Mesothelial cell of epicardium (in vitro differentiated cells): ENCODE measurements around the gene ZNF629. TPM values are rescaled to one million over a fixed set of nuclear protein-coding genes. Genes with fewer than 3 reads are reported as not detected.
A peak's percentile ranks its signal among the peaks of the same experiment; 100 is the strongest.

Experiments
- DNase-seq, 2 experiments: peaks; one replicate each; pipeline ENCODE4 v3.0.0; 2021; ENCODE audit warnings: low spot score in 2 of 2; ENCODE audit not compliant: unreplicated experiment in 2 of 2
- H3K27ac Mint-ChIP-seq: 2 replicates; pipeline ENCODE4 v1.8.0; 2021; ENCODE audit warnings: mixed read lengths
- H3K27me3 Mint-ChIP-seq: 2 replicates; pipeline ENCODE4 v1.8.0; 2021; ENCODE audit warnings: low read depth, mixed read lengths
- H3K36me3 Mint-ChIP-seq: 2 replicates; pipeline ENCODE4 v1.8.0; 2021; ENCODE audit warnings: mixed read lengths
- H3K4me1 Mint-ChIP-seq: 2 replicates; pipeline ENCODE4 v1.8.0; 2021; ENCODE audit warnings: mixed read lengths
- H3K4me3 Mint-ChIP-seq: 2 replicates; pipeline ENCODE4 v1.8.0; 2021; ENCODE audit warnings: mild to moderate bottlenecking, moderate library complexity, mixed read lengths
- H3K9me3 Mint-ChIP-seq: 2 replicates; pipeline ENCODE4 v1.8.0; 2021; ENCODE audit warnings: mixed read lengths
- total RNA-seq: library from RNA; stranded (reverse); gene quantifications from 3 replicates; pipeline ENCODE4 v1.2.1, GENCODE V29; 2021
- TF ChIP-seq, protein P1 (sequence below): fragments of 200-600 bp; sonication (generic); IDR thresholded peaks from one replicate; pipeline ENCODE4 v1.5.0; 2021; ENCODE audit warnings: antibody characterized with exemption; ENCODE audit not compliant: unreplicated experiment

The ZNF629 gene
- total RNA-seq, 1 donor from 2014 or later: 40.8 TPM

DNA sequence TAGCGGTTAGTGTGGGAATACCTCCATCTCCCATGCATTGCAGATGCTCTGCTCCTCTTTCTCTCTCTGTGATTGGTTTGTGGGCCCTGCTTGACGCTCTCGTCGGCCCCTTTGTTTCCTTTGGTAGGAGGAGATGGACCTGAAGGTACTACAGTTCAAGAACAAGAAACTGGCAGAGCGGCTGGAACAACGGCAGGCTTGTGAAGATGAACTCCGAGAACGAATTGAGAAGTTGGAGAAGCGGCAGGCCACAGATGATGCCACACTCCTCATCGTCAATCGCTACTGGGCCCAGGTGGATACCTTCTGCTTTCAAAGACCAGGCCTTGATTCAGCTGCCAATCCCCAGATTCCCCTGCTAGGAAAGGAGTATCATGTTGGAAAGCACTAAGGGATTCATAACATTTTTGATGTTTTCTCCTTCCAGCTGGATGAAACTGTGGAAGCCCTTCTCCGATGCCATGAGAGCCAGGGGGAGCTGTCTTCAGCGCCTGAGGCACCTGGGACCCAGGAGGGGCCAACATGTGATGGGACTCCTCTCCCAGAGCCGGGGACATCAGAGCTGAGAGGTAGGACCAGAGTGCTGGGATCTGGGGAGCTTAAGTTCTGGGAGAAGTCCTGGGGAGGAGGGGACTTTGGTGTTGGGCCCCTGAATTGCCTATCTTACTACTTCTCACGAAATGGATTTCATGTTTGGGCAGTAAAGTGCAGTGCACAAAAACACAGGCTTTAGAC is 23.8 kb downstream of the ZNF629 start:
- Mint-ChIP-seq H3K27ac (peak overlapping the region; percentile 97), H3K4me3 (peak overlapping the region; percentile 91), H3K9me3 (no peaks in the 10 kb centered on the region), H3K4me1 (peaks cover 22% of the 10 kb centered on the region), H3K27me3 (no peaks in the 10 kb centered on the region), H3K36me3 (peaks cover 16% of the 10 kb centered on the region)
- no peak for DNase-seq
- TF ChIP-seq, protein P1, sequence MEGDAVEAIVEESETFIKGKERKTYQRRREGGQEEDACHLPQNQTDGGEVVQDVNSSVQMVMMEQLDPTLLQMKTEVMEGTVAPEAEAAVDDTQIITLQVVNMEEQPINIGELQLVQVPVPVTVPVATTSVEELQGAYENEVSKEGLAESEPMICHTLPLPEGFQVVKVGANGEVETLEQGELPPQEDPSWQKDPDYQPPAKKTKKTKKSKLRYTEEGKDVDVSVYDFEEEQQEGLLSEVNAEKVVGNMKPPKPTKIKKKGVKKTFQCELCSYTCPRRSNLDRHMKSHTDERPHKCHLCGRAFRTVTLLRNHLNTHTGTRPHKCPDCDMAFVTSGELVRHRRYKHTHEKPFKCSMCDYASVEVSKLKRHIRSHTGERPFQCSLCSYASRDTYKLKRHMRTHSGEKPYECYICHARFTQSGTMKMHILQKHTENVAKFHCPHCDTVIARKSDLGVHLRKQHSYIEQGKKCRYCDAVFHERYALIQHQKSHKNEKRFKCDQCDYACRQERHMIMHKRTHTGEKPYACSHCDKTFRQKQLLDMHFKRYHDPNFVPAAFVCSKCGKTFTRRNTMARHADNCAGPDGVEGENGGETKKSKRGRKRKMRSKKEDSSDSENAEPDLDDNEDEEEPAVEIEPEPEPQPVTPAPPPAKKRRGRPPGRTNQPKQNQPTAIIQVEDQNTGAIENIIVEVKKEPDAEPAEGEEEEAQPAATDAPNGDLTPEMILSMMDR: no peak

DNA sequence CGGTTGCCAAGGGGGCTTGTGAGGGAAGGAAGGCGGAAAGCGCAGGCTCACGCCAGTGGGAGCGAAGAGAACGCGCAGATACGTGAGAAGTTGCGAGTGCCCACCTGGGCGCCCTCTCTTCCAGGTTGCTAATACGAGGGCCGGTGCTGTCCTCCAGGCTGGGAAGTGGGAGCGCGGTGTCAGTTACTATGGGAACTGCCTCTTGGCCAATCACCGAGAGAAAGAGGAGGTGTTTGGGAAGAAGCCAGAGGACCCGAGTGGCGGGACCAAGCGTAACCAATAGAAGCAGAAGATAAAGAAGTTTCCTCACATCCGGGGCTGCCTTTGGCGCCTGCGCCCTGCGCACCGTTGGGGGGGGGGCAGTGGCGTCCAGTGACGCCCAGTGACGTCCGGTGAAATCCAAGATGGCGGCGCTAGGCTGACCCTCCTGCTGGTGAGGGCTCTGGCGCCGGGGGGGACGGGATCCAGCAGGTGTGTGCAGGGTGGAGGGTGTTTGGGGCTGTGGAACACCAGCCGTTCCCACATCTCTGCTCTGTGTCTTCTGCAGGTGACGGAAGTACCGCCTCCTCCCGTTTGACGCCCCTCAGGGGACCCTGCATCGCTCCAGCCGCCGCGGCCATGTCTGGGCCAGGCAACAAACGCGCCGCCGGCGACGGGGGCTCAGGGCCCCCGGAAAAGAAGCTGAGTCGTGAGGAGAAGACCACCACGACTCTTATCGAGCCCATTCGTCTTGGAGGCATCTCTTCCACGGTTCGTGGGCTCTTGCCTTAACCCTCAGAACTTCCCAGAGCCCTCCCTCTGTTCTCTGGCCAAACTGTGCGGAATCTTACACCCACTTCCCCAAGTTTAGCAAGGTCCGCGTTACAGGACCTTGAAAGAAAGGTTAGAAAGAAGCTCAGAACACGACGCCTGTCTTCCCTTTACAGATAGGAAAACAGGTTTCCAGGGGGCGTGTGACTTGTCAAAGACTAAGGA is 24.8 kb downstream of the ZNF629 start, which contains the start of the genes CFAP119 and RNF40:
TSS of gene CFAP119 (minus strand) at position 135 of the 975 bp plus-strand sequence. CDS start 314 bp downstream, outside the sequence.
TSS of gene RNF40 (plus strand) at position 395 of the 975 bp plus-strand sequence. CDS start at position 619, 224 bp downstream.
- peak; percentile 90 to 98 for DNase-seq
- peaks cover 16% of the 10 kb centered on the region for H3K36me3 Mint-ChIP-seq
- H3K9me3 Mint-ChIP-seq: no peaks in the 10 kb centered on the region
- TF ChIP-seq, protein P1: no peak
- H3K4me1 Mint-ChIP-seq: peaks cover 22% of the 10 kb centered on the region
- peak within 1 kb of the TSS; percentile 91 for H3K4me3 Mint-ChIP-seq
- H3K27ac Mint-ChIP-seq: peak within 1 kb of the TSS; percentile 97
- no peaks in the 10 kb centered on the region for H3K27me3 Mint-ChIP-seq

DNA sequence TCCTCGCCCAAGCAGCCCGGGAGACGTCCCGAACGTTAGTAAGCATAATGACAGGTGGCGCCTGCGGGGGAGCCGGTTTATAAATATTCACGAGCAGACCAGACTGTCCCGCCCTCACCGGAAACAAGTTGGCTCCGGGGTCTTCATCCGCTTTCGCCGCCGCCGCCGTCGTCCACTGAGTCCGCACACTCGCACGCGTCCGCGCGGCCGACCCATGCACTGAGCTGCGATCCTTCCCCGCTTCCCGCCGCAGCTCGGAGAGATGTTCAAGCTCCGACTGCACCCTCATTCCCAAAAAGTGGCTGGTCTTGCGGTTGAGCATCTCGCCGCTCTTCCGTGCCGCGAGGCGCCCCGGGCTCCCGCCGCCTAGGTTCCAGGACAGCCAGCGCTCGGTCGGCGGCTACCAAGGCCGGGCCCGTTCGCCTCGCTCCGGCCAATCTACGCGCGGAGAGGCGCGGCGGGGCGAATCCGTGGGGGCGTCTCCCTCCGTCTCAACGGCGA is 25.5 kb downstream of the ZNF629 start:
- Mint-ChIP-seq H3K4me3 (peak overlapping the region; percentile 91), H3K4me1 (peaks cover 22% of the 10 kb centered on the region), H3K9me3 (no peaks in the 10 kb centered on the region), H3K27ac (peak overlapping the region; percentile 97), H3K27me3 (no peaks in the 10 kb centered on the region), H3K36me3 (peaks cover 13% of the 10 kb centered on the region)
- peak in 1 of 2 experiments; percentile 47 for DNase-seq
- TF ChIP-seq, protein P1: no peak

DNA sequence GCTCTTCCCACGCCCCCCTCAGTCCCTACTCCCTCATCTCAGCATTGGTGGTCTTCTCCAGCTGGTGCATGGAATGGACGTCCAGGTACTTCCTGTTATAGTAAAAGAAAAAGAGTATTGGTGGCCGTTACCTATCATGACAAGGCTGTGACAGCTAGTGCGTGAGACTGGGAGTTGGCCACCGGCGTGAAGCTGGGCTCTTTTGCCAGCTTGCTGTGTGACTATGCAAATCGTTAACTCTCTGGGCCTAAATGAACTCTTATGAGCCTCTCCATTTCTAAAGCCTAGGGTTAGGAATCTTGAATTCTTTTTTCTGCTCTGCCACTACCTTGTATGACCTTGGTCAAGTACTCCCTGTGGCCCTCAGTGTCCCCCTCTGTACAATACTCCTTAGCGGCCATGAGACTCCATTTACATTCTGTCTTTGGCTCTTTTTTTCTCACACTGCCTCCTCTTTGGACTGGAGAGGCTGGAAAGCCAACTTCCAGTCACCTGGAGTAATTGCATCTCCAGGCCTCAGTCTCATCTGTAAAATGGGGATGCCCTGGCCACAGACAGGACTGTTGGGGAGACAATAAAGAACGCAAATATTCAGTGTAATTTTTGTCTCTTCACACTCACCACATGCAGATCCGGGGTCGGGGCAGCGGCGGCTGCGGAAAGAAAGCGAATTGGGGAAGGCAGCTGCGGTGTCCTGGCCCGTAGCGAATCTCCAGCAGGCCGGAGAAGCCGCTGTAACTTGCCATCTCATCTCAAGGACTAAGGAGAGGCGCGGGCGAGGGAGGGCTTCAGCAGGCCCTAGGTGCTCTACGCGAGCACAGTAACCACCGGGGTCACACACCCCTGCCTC is 26.2 kb downstream of the ZNF629 start:
- Mint-ChIP-seq H3K27ac (peak overlapping the region; percentile 97), H3K36me3 (peaks cover 13% of the 10 kb centered on the region), H3K27me3 (no peaks in the 10 kb centered on the region), H3K9me3 (no peaks in the 10 kb centered on the region), H3K4me1 (peaks cover 22% of the 10 kb centered on the region), H3K4me3 (peak overlapping the region; percentile 91)
- DNase-seq: no peak
- TF ChIP-seq, protein P1: no peak

DNA sequence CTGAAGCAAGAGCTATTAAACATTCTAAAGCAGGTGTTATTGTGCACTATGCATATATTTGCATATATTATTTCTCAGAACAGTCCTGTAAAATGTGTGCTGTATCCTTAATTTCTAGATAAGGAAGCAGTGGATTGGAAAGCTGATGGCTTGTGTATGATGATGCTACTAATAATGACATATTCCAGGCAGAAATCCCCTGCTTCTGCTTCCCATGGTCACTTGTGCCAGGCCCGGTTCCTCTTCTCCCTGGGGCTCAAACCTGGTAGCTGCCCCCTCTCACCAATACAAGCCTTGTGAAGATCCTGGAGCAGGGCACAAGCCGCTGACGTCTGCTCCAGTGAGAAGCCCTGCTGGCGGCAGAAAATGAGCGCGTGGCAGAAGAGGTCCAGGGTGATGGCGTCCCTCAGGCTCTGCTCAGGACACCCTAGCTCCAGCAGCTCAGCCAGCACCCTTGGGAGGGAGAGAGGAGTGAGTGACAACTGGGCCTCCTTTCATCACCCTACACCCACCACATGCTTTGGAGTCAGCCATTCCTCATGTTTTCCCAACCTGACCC is 26.9 kb downstream of the ZNF629 start:
- DNase-seq: no peak
- Mint-ChIP-seq H3K36me3 (peaks cover 11% of the 10 kb centered on the region), H3K4me1 (peaks cover 22% of the 10 kb centered on the region), H3K27me3 (no peaks in the 10 kb centered on the region), H3K27ac (no peak overlapping the region), H3K4me3 (peak overlapping the region; percentile 91), H3K9me3 (no peaks in the 10 kb centered on the region)
- TF ChIP-seq, protein P1: no peak
